Measurements from ENCODE around the gene PDP2. TPM values are rescaled to one million over a fixed set of nuclear protein-coding genes. Genes with fewer than 3 reads are reported as not detected.

PDP2 gene
- total and polyA plus RNA-seq, 2 of the 4 experiments (the other 2 are of a cell fraction), result 5.3 to 16.8 TPM

- WGBS, 2 experiments (ENCODE audit: extremely low coverage in 2 of 2, insufficient read length in 1 of 2), result 84% methylated on average over 2 of the region's 14 CpGs; no CpG with 5 or more reads in 1 of the 2 experiments
- TF ChIP-seq POLR2A (IDR thresholded peaks at IDR 0.05; ENCODE audit: low read depth, low read length) (no peak), CTCF (conservative IDR thresholded peaks at IDR 0.05; ENCODE audit: low read depth, low read length) (0 out of 2 replicates have a peak, but pooled peaks have one; percentile 3)
- Histone ChIP-seq H3K36me3 (ENCODE audit: control insufficient read depth, insufficient read depth, low read length) (no peaks in the 10 kb centered on the region), H4K20me1 (ENCODE audit: insufficient read depth, low read length) (no peaks in the 10 kb centered on the region), H4K5ac (ENCODE audit: low read depth, low read length) (no peak overlapping the region), H4K8ac (ENCODE audit: low read depth in 2 of 2, low read length in 2 of 2) (no peak overlapping the region; a peak in 1 of 4 replicates), H3K56ac (ENCODE audit: extremely low read depth, insufficient read depth, low read length) (no peak overlapping the region), H2AK9ac (replicated peaks; ENCODE audit: low read depth, low read length, poor library complexity) (no peak overlapping the region), H3K4me1 (ENCODE audit: control insufficient read depth, insufficient read depth, low read length) (peaks cover 49% of the 10 kb centered on the region), H3K27me3 (ENCODE audit: control insufficient read depth, insufficient read depth, low read length) (no peaks in the 10 kb centered on the region), H3K9ac (ENCODE audit: low read depth, low read length) (no peak overlapping the region), H3K9me1 (ENCODE audit: insufficient read depth, low read length) (peaks cover 53% of the 10 kb centered on the region), H2BK15ac (ENCODE audit: low read depth, low read length) (no peak overlapping the region), H3K79me1 (ENCODE audit: low read depth in 1 of 2, low read length in 2 of 2) (peaks cover 0 to 10% of the 10 kb centered on the region in 2 experiments; a peak in 2 of 4 replicates), H3K27ac (ENCODE audit: insufficient read depth, low read length) (no peak overlapping the region), H2BK20ac (ENCODE audit: low read depth, low read length) (peak overlapping the region; percentile 43), H4K91ac (ENCODE audit: insufficient read depth, low read depth, low read length) (peak overlapping the region; percentile 89), H3K18ac (ENCODE audit: low read depth, low read length) (0 out of 2 replicates have a peak overlapping the region, but pooled peaks have one; percentile 16), H3K4me3 (ENCODE audit: insufficient read depth, low read depth, low read length) (no peak overlapping the region), H2BK5ac (ENCODE audit: low read depth, low read length, poor library complexity, severe bottlenecking) (no peak overlapping the region), H3K14ac (replicated peaks; ENCODE audit: low read depth, low read length) (no peak overlapping the region), H2AFZ (replicated peaks; ENCODE audit: low read length, poor library complexity) (no peak overlapping the region), H3K4me2 (ENCODE audit: low read depth, low read length) (no peak overlapping the region), H2BK120ac (ENCODE audit: low read depth, low read length) (peak overlapping the region; percentile 98), H3K4ac (ENCODE audit: low read depth, low read length) (peak overlapping the region; percentile 96), H3K9me3 (ENCODE audit: control insufficient read depth, insufficient read depth, low read length) (no peaks in the 10 kb centered on the region), H3K23ac (ENCODE audit: low read depth, low read length) (no peak overlapping the region), H2AK5ac (ENCODE audit: low read depth, low read length) (peak overlapping the region; percentile 56)
- CTCF ChIA-PET, result interaction anchor here (1.1 kb wide), 1 partner anchor 26 kb away, joined by 3 read pairs; no protein-coding TSS in a partner anchor
- POLR2A ChIA-PET (ENCODE audit: unreplicated experiment), result no interaction called here
- dilution Hi-C loops (cut with HindIII; ENCODE audit: low sequenced_read_pairs, unreplicated experiment) (no loop called here), intact Hi-C loops (cut with micrococcal nuclease) (no loop called here), in situ Hi-C loops (cut with MboI; ENCODE audit: low sequenced_read_pairs) (no loop called here)
- ATAC-seq (ENCODE audit: low read depth), result no peak
- no peak for DNase-seq
- BruUV-seq (replicated peaks), result no TSS peak
Observed at GRCh38 chr16:66902648-66903543, 22.6 kb downstream of the PDP2 start.
